ENCODE measurements around the gene ADAMTS18.

ADAMTS18 gene

GRCh38 chr16:77396461-77396860 is 38.4 kb downstream of the ADAMTS18 start:
- no peak for DNase-seq (ENCODE audit: low read depth)

DNA sequence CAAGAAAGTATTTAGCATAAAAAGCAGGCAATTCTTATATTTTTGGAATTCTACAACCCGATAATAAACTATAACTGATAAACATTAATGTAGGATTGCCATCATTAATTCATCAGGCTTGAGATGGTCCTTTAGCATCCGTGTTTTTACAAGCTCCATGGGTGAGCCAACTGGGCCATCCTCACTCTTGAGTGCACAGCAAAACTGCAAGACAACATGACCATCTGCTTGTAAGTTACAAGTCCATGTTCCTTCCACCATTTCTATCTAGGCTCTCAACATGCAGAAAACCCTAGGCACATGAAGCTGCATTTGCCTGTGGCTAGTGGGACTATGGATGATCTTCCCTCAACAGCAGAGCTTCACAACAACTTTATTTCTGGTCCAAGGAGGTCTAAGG is 40.1 kb downstream of the ADAMTS18 start:
- DNase-seq (ENCODE audit: low read depth): no peak

DNA sequence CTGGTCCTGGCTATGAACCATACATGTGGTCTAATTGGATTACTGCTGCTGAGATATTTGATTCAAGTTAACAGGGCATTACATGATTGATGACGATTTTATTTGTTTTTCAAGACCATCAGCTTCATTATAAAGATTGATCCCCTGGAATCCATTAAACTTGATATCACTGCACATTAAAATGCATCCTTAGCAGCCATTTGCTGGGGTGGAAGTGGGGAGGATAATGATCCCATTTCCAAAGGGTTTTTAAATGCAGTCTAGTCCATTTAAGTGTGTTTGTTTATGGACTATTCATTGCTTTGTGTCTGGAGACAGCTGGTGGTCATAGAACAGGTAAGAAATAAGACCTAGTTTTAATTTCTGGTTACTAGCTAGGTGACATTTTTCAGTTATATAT is 40.9 kb downstream of the ADAMTS18 start:
- DNase-seq (ENCODE audit: low read depth): no peak

DNA sequence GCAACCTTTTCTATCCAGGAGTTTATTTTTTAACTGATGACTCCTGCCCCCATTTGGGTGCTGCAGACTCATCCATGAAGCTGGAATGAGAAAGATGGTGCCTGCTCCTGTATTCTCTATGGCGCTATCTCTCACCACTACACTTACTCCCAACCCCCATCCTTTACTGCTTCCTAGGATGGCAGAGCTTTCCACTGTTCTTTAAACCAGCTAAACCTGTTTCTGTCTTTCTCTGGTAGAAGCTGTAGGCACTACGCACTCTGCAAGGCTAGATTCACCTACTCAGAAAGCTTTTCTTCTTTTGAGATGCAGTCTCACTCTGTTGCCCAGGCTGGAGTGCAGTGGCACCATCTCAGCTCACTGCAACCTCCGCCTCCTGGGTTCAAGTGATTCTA is 47.0 kb downstream of the ADAMTS18 start:
- no peak for DNase-seq (ENCODE audit: low read depth)

DNA sequence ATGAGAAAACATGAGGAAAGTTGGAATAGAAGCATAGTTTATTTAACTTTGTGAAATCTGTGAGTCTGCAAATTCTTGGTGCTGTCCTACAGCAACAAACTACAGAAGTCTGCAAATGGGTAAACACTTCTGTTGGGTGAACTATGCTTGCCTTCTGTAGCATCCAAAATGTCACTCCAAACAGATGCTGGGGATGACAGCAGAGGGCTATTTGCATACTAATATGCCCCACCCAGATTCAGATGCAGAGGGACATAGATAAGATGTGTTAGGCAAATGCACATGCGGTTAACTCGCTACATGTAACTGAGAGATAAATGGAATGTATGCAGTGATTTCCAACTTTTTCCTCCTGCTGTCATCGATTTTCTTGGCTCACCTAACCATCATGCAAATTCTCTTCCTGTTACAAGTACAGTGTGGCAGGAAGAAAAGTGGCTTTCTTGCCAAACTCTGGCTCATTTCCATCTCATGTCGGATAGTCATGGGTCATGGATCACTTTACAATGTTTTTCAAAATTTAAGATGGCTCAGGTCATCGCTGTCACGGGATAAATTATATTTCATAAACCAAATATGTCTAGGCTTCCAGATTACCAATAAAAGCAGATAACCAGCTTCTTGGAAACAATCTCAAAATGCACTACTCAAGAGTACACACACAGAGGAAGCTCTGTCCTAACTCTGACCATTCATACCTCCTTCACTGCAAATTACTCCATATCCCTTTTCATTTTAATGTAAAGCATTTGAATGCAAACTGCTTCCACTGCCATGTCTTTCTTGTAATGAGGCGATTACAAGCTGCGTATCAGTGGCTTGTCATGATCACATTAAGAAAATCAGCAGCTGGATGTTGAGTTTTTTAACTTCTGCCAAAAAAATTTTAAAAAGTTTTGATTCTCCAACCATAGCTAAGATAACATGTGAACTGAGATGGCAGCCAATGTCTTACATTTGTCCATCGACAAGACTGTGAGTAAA is 47.7 kb downstream of the ADAMTS18 start:
- DNase-seq (ENCODE audit: low read depth): no peak

DNA sequence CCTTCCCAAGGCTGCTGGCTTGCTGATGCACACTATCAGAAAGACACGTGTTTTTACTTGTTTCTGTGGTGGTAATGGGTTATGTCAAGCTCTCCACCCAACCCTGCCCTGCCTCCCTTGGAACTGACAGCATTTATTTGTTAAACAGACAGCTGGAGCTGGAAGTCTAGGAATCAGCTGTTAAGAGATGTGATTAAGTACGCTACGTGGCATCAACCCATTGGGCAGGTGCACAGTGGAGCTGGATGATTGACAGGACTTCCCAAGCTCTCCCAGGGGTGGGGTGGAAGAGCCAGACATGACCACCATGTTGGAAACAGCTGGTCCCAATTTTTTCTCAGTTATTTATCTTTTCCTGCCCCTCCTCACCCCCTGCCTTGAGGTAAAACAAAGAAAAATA is 49.4 kb downstream of the ADAMTS18 start:
- no peak for DNase-seq (ENCODE audit: low read depth)

DNA sequence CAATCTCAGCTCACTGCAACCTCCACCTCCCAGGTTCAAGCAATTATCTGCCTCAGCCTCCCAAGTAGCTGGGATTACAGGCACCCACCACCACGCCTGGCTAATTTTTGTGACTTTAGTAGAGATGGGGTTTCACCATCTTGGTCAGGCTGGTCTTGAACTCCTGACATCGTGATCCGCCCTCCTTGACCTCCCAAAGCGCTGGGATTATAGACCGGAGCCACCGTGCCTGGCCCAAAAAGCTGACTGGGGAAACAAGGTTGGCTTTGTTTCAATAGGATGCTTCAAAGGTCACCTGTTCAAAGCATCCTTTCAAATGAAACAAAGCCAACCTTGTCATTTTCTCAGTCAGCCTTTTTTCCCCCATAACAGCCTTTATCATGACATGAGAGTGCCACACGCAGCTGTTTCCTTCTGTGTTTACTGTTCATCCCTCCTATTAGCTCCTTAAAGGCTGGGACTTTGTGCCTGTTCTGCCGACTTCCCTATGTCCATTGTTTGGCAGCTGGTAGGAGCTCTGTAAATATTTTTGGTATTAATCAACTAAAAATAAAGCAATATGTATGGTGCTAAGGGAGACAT is 51.1 kb downstream of the ADAMTS18 start:
- DNase-seq (ENCODE audit: low read depth): no peak

GRCh38 chr16:77376358-77376757 is 58.5 kb downstream of the ADAMTS18 start:
- no peak for DNase-seq (ENCODE audit: low read depth)

- DNase-seq (ENCODE audit: low read depth): no peak
Measured at GRCh38 chr16:77375396-77375795, 59.4 kb downstream of the ADAMTS18 start.

DNA sequence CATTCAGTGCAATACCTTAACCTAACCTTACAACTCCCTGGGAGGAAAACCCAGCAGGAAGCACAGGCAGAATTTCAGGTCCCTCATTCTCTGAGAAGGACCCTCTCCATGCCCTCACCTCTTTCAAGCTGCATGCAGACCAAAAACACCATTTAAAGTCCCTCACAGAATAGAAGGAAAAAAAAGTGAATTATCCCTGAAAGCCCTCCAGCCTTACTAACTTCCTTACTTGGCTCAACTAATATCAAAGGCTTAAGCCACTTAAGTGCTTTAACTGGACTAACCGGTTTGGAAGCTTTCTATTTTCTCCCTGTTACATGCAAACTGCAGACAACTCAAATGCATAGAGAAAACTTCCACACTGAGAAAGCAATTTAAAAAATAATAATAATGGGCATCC is 60.5 kb downstream of the ADAMTS18 start:
- no peak for DNase-seq (ENCODE audit: low read depth)

- DNase-seq (ENCODE audit: low read depth): no peak
Measured at GRCh38 chr16:77373726-77374125, 61.1 kb downstream of the ADAMTS18 start.

GRCh38 chr16:77364770-77365169 is 70.1 kb downstream of the ADAMTS18 start:
- no peak for DNase-seq (ENCODE audit: low read depth)

GRCh38 chr16:77359065-77359502 is 75.8 kb downstream of the ADAMTS18 start:
- DNase-seq (ENCODE audit: low read depth): no peak

DNA sequence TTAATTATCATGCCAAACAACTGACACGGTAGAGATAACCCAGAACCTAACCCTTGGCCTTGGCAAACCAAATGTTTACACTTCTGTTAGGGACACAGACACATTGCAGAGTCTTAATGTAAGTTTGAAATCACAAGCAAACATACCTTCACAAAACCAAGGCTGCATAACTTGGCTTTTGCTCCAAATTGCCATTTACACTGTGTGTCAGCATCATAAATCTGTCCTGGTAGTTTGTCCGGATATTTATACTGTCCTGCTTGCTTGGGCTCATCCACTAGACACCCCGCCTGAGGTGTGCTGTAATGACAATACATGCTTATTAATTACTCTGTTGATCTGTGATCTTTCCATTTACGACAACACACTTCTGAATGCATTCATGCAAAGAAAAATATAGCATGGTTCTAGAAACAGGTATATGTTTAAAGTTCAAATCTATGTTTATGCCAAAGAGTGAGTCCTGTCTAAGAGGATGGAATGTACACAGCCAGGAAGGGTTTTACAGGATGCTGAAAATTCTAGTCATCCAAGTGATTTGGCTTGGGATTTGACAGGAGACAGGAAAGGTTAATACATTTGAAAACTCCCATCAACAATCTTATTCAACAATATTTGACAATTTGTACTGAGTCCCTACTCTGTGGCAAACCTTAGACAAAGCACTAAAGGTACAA is 81.1 kb downstream of the ADAMTS18 start:
- no peak for DNase-seq (ENCODE audit: low read depth)

- no peak for DNase-seq (ENCODE audit: low read depth)
Measured at GRCh38 chr16:77344341-77344740, 90.5 kb downstream of the ADAMTS18 start.

DNA sequence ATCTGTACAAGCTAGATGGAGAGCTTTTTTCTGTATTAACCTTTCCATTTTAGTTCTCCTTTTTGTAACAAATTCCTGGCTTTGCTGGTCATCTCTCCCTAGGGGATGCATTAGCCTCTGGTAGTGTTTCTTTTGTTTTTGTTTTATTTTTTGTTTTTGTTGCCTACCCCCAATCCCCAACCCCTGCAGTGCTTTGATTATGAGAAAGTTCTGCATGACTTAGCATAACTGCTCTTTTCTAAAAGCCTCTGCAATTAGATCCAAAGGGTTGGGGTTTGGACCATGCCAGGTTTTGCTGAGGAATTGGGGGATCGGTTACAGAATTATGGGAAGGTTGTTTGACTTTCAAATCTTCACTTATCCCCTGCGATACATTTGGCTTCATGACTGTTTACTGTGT is 98.2 kb downstream of the ADAMTS18 start:
- no peak for DNase-seq (ENCODE audit: low read depth)

- DNase-seq (ENCODE audit: low read depth): no peak
Measured at GRCh38 chr16:77335652-77336234, 99.1 kb downstream of the ADAMTS18 start.

DNA sequence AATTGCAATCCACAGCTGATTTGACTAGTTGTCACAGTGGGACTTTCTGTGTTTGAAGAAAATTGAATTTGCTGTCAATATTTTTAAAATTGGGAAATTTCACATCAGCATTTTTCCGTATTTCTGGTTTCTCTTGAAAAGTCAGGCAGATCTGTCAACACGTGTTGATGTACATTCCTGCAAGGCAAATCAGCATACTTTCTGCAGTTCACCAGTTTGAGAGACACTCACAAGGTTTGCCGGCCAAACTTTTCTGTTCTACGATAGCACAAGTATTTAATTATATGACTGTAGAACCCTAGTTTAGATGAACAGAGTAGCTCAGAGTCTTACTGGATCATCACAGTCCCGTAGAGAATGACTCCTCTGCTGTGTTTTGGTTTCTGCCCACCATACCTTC is 102.0 kb downstream of the ADAMTS18 start:
- no peak for DNase-seq (ENCODE audit: low read depth)

DNA sequence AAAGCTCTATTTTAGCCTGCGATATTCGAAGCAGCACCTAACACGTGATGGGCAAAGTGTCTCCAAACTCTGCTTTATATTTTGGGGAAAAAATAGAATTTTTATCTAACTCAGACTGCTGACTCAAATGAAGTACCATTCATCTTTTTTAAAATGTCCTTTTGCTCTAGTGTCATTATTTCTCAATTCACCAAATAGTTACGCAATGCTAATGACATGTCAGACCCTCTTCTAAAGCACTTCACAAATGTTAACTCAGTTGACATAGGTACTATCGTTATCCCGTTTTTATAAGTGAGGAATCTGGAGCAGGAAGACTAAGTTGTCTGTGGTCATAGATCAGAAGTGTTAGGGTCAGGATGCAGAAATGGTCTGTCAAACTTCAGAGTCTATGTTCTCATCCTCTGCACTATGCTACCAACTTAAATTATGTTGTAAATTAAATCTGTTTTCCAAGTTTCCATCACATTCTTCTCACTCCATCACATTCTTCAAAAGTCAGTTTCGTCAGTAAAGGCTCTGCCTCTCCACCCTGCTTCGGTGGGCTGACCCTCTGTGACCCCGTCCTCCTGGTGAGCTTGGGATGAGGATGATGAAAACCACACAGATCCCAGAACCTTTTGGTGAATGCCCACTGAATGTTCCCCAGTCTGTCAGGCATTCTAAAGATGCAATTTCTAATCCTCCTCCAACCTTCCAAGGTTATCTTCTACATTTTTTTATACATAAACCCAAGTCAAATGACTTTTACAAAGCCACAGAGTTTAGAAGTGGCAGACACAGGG is 102.8 kb downstream of the ADAMTS18 start:
- no peak for DNase-seq (ENCODE audit: low read depth)

DNA sequence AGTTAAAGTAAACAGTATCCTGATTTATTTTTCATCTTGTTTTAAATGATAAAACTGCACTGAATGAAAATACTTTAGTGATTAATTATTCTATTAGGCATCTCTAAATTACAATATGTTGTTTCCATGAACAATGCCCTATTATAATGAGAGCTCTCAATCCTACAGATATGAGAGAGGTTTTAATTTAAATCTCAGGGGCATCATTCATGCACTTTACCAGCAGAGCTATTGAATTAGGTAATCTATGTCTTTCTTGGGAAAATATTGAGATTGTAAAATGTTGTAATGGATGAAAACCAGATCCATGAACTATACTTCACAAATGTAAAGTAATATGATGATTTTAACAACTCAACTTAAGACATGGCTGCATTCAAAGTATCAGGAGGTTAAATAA is 103.8 kb downstream of the ADAMTS18 start:
- DNase-seq (ENCODE audit: low read depth): no peak

DNA sequence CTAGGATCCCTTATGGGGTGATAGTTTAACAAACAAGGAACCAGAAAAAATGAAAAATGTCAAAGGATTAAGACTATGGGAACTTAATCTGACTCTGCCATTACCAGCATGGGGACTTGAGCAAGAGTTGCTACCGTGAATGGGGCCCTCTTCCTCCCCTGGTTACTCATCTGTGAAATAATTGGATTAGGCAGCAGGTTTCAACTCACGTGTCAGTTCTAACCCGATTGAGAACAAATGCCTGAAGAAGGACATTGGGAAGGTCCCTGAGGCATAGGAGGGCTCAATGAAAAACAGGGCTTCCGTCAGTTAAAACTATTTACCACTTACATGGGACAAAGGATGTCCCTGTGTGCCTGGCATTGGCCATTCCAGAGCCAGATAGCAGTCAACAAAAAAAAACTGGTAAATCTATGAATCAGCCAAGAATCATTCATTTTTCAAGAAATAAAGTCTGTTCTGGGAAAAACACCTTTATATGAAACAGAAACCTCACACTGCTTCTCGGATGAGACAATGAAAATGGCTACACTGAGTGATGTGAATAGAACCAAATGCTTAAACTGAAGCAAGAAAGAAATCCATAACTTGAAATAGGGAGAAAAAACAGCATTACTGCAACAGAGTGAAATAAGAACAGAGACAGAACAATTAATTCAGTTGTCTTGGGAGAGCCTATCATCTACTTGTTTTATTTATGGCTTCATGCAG is 104.3 kb downstream of the ADAMTS18 start:
- no peak for DNase-seq (ENCODE audit: low read depth)
